SU-DHL-6 (cell line): ENCODE measurements around the gene LRRC37A3.
"Not testable (repeated sequence)": the region's sequence is repeated elsewhere in the genome, so short reads cannot be mapped to it uniquely, and the experiment has no call there.

Experiments used
- H2AFZ ChIP-seq: fragments of 200-600 bp; sonication (generic); 2 replicates; pipeline ENCODE4 v1.6.1; 2014; ENCODE audit warnings: low read depth, mild to moderate bottlenecking, moderate library complexity, mixed read lengths, antibody characterized with exemption, low read length; ENCODE audit not compliant: severe bottlenecking
- H3F3A ChIP-seq: fragments of 200-600 bp; shearing (Covaris generic); 2 replicates; pipeline ENCODE4 v1.6.0; 2016; ENCODE audit warnings: antibody characterized with exemption, mild to moderate bottlenecking; ENCODE audit not compliant: insufficient read depth
- H3K27ac ChIP-seq: fragments of 200-600 bp; sonication (generic); 2 replicates; pipeline ENCODE4 v1.5.1; 2016; ENCODE audit warnings: low read depth, mild to moderate bottlenecking, low read length, moderate library complexity, mixed read lengths
- H3K27me3 ChIP-seq: fragments of 200-600 bp; sonication (generic), shearing (Covaris generic); 2 replicates; pipeline ENCODE4 v1.6.0; 2014; ENCODE audit warnings: mild to moderate bottlenecking, low read length
- H3K36me3 ChIP-seq: fragments of 200-600 bp; sonication (generic); 2 replicates; pipeline ENCODE4 v1.6.1; 2014; ENCODE audit warnings: mild to moderate bottlenecking, low read length, mixed read lengths
- H3K4me2 ChIP-seq: fragments of 300-600, 200-600 bp; shearing (Covaris generic), sonication (generic); 2 replicates; pipeline ENCODE4 v1.6.0; 2014; ENCODE audit warnings: low read length, low read depth, mild to moderate bottlenecking; ENCODE audit not compliant: poor library complexity, severe bottlenecking
- H3K4me3 ChIP-seq: fragments of 200-600 bp; sonication (generic); 2 replicates; pipeline ENCODE4 v1.5.1; 2014; ENCODE audit warnings: antibody characterized with exemption, low read length, mild to moderate bottlenecking, mixed read lengths; ENCODE audit not compliant: insufficient read depth, poor library complexity, severe bottlenecking
- H3K79me2 ChIP-seq: fragments of 200-600 bp; sonication (generic); 2 replicates; pipeline ENCODE4 v1.6.1; 2014; ENCODE audit warnings: mild to moderate bottlenecking, low read length, moderate library complexity; ENCODE audit not compliant: insufficient read depth
- H3K9ac ChIP-seq: fragments of 200-600 bp; sonication (generic); 2 replicates; pipeline ENCODE4 v1.7.0; 2014; ENCODE audit warnings: mild to moderate bottlenecking, low read length
- H3K9me2 ChIP-seq: fragments of 200-600 bp; sonication (generic); replicated peaks from 2 replicates; pipeline ENCODE4 v1.6.1; 2014; ENCODE audit warnings: low read length; ENCODE audit not compliant: insufficient read depth
- H3K9me3 ChIP-seq: fragments of 200-600 bp; sonication (generic); 2 replicates; pipeline ENCODE4 v1.6.1; 2014; ENCODE audit warnings: low read length, mixed read lengths; ENCODE audit not compliant: insufficient read depth
- H4K20me1 ChIP-seq: fragments of 200-600 bp; sonication (generic); 2 replicates; pipeline ENCODE4 v1.6.1; 2014; ENCODE audit warnings: low read depth, mild to moderate bottlenecking, antibody characterized with exemption, low read length, moderate library complexity, mixed read lengths

Gene LRRC37A3

GRCh38 chr17:64829068-64829467 is 90.2 kb downstream of the LRRC37A3 start:
- not testable (repeated sequence) for H3K4me2 ChIP-seq

GRCh38 chr17:64818904-64819303 is 100.4 kb downstream of the LRRC37A3 start:
- not testable (repeated sequence) for H2AFZ ChIP-seq, H3K9me3 ChIP-seq, H4K20me1 ChIP-seq, H3K27me3 ChIP-seq, H3K9me2 ChIP-seq, H3K79me2 ChIP-seq, H3K27ac ChIP-seq, H3K9ac ChIP-seq, H3F3A ChIP-seq, H3K36me3 ChIP-seq, H3K4me2 ChIP-seq, H3K4me3 ChIP-seq

More at GRCh38 chr17:64829068-64829467, 90.2 kb downstream of the LRRC37A3 start:
- not testable (repeated sequence) for H3F3A ChIP-seq, H3K27ac ChIP-seq, H4K20me1 ChIP-seq, H3K9ac ChIP-seq, H3K9me2 ChIP-seq, H2AFZ ChIP-seq, H3K9me3 ChIP-seq, H3K36me3 ChIP-seq, H3K4me3 ChIP-seq, H3K79me2 ChIP-seq, H3K27me3 ChIP-seq

GRCh38 chr17:64815833-64816198 is 103.5 kb downstream of the LRRC37A3 start:
- H3K4me2 ChIP-seq, H3K36me3 ChIP-seq, H3K27me3 ChIP-seq, H3K4me3 ChIP-seq, H3K9me3 ChIP-seq, H4K20me1 ChIP-seq, H3K79me2 ChIP-seq, H3K9me2 ChIP-seq, H3K9ac ChIP-seq, H2AFZ ChIP-seq, H3K27ac ChIP-seq, H3F3A ChIP-seq: not testable (repeated sequence)

- not testable (repeated sequence) for H3K36me3 ChIP-seq
These were observed 104.1 kb downstream of the LRRC37A3 start for GRCh38 chr17:64814993-64815832.

GRCh38 chr17:64808178-64808977 is 110.9 kb downstream of the LRRC37A3 start:
- not testable (repeated sequence) for H3K4me3 ChIP-seq, H3K9me2 ChIP-seq, H3F3A ChIP-seq, H3K9ac ChIP-seq, H2AFZ ChIP-seq, H3K4me2 ChIP-seq, H4K20me1 ChIP-seq, H3K36me3 ChIP-seq, H3K79me2 ChIP-seq, H3K27ac ChIP-seq, H3K9me3 ChIP-seq, H3K27me3 ChIP-seq

More at GRCh38 chr17:64814993-64815832, 104.1 kb downstream of the LRRC37A3 start:
- not testable (repeated sequence) for H4K20me1 ChIP-seq, H3F3A ChIP-seq, H3K27ac ChIP-seq, H3K4me2 ChIP-seq, H3K27me3 ChIP-seq, H2AFZ ChIP-seq, H3K9me3 ChIP-seq, H3K79me2 ChIP-seq, H3K4me3 ChIP-seq, H3K9me2 ChIP-seq, H3K9ac ChIP-seq
